Fibroblast of upper back skin (primary cell): Measurements from ENCODE around the gene DNER.

Experiments used
- DNase-seq: peaks from one replicate; pipeline ENCODE4 v3.0.0-alpha.2; 2013

The DNER gene

DNA sequence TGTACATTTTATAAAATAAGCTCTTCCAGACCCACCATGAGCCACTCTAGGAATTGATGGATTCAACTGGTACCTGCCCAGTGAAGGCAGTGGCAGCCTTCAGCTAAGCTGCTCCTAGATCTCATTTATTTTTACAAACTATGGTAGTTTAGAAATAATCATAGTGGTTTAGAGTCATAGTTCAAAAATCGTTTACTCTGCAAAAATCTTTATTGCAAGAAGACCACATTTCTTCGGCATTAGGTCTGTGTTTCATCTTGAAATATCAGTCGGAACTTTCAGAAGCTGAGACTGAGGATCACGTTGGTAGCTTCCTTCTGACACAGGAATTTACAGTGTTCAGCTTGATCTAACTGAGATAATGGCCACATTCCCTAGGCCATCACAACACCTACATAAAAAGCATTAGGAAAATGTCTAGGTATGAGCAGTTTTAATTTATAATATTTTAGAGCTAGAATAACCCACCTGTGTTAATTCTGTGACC is 237.0 kb downstream of the DNER start:
- DNase-seq = no peak

DNA sequence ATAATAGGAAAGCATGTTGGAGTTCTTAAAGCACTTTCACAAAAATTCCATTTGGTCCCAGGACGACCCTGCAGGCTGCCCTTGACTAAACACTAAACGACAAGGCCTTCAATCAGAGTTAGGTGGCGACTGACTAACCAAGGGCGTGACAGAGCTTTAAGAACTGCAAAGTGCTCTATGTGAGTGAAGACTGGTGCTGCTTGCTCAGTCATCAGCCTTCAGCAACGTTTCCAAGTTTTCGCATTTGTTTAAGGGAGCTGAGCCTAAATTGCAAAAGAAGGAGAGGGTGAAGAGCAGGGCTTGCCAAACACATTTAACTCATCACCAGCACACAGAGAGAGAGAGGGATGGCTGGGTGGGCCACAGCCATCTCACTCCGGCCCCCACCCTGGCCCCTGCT is 238.6 kb downstream of the DNER start:
- no peak for DNase-seq

DNA sequence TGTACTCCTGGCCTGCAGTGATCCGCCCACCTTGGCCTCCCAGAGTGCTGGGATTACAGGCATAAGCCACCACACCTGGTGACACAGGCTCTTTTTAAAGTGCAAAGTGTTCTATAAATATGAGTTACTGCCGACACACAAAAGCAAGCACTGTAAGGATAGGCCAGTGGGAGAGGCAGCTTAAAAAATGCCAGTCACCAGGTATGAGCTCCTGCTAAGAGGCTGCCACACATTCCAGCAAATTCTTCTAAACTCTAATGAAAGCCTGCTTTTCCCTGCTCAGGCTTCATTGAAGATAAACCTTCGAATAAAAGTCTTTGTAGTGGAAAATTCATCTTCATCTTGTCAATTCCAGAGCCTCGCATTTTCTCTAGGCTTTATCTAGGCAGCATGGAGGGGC is 240.2 kb downstream of the DNER start:
- DNase-seq = no peak

DNA sequence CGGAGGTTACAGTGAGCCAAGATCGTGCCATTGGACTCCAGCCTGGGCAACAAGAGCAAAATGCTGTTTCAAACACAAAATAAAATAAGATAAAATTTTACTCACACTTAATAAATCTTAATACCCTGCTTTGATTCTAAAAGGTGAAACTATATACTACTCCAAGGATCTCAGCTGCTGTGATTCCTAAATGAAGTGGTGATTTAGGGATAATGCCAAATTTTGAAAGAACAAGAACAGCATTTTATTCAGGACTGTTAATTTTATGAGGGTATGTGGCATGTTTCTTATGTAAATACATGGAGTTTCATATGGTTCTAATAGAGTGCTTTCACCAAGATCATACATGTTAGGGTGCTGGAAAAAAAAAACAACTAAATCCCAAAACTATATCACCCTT is 243.6 kb downstream of the DNER start:
- no peak for DNase-seq

DNA sequence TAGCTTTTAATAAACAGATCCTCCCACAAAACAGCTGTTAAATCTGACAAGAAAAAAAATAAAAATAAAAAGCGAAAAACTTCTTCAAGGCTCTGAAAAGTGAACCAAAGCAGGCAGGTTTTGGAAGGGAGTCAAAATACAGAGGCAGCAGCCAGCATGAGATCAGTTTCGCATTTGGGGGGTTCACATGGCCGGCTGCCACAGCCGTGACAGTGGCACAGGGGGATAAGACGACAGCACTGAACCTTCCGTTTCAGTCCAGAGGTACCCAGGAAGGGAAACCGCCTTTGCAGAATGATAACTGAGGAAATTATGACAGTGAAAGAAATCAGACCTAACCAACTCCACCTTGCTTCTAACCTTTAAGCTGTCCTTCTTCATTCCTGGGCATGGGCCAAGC is 246.6 kb downstream of the DNER start:
- DNase-seq = no peak

DNA sequence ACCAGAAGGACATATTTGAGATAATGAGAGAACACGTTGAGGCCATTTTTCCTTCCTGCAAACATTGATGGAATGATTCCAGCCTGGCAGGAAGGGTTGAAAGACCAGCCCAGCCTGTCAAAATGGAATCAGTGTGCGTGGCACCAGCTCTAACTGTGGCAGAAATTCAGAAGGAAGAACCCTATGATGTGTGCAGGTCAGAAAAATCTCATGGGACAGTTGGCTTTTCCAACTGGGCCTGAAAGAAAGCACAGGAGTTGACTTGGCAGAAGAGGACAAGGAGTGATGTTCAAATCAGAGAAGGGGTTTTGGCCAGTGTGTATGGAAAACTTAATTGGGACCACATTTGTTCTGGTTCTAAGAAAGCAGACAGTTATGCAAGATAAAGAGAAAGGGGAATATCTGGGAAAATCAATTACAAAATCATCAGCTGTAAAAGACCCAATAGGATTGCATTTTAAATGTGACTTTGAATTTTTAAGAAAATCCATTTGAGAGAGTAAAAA is 250.5 kb downstream of the DNER start:
- DNase-seq = no peak

DNA sequence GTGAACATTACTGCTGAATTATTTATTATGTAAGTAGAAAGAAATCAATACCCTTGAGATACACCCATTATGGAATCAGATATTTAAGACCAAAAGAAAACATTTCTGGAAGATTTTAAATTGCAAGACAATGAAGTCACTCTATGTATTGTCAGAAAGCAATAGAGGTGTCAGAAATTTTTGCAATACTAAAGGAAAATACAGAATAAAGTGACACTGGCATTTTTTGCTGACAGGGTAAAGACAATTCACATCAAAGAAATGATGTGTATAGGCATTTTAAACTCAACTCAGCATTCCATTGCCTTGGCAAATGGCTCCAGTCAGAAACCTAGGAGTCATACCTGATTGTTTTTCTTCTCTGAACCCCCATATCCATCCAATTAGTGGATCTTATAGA is 252.2 kb downstream of the DNER start:
- DNase-seq = no peak

DNA sequence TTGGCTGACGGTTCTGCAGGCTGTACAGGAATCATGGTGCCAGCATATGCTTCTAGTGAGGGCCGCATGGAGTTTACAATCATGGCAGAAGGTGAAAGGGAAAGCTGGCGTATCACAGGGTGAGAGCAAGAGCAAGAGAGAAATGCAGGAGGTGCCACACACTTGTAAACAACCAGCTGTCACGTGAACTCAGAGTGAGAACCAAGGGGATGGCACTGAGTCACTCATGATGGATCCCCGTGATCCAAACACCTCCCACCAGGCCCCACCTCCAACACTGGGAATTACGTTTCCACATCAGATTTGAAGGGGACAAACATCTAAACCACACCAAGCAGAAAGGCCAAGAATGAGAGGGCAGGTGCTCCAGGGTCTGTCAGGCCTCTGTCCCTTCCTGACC is 258.3 kb downstream of the DNER start:
- DNase-seq = no peak

DNA sequence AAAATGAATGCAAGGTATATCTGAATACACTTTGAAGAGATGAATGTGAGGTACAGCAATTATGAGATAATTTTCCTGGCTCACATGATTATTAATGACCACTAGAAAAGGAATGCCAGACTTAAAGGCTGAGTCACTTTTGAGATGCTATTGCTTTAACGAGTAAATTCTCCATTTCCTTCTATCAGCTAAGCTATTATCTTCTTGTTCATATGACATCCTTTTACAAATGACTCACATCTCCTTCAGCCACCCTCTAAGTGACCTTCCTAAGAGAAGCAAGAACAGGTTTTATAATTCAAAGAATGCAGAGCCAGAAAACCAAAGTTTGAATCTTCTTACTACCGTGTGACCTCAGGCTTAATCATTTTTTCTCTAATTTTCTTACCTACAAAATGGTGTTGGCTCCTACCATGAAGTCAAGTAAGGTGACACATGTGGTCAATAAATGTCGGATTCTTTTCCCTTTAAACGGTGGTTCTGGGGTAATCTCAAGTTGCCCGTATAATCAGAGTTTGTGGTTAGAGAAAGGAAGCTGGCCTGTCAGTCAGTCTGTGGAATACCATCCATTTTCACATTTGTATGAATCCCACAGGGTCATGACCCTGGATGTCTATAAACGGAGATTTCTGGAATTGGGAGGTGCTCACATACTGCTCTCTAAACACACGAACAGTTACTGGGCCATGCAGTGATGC is 259.3 kb downstream of the DNER start:
- peak; percentile 81 for DNase-seq

DNA sequence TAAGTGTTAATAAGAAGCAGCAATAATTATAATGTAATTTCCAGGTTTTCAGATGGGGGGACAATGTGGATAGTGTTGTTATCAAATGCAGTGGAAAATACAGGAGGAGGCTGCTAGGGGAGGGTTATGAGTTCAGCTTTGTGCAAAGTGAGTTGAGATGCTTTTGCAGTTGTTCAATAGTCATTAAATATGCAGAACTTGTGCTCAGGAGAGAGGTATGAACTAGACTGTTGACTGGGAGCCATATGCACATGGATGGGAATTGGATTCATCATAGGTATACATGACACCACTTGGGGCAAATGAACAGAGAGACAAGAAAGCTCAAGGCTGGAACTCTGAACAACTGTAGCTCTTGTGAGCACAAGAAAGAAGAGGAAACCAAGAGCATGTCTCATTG is 261.1 kb downstream of the DNER start:
- no peak for DNase-seq

DNA sequence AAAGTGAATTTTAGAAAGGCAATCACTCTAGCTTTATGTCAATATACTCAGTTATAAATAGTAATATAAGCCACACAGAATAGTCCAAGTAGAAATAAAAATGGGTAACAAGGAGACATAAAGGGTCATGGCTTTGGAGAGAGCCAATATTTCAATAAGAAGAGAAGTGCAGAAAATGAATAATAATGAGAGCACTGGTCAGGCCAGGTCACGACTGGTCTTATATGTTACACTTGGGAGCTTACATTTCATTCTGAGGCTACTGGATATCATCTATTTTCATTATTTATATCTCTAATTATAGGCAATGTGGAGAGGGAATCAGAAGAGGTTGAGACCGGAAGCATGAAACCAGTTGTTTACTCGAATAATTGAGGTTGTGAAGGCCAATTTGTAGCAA is 262.5 kb downstream of the DNER start:
- no peak for DNase-seq

DNA sequence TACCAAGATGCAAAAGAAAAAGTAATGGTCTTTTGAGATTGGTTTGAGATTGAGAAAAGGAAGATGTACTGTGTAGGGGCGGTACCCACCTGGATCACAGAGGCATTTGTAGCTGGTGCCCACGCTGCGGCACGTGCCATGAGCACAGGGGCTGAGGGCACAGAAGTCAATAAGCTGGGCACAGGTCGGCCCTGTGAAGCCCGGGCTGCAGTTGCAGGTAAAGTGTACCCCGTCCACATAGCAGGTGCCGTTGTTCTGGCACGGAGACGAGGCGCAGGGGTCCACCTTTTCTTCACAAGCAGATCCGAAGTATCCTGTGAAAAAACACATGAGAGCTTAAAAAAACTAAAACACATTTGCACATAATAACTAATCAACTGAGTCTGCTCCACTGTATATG is 267.1 kb downstream of the DNER start:
- DNase-seq = no peak

DNA sequence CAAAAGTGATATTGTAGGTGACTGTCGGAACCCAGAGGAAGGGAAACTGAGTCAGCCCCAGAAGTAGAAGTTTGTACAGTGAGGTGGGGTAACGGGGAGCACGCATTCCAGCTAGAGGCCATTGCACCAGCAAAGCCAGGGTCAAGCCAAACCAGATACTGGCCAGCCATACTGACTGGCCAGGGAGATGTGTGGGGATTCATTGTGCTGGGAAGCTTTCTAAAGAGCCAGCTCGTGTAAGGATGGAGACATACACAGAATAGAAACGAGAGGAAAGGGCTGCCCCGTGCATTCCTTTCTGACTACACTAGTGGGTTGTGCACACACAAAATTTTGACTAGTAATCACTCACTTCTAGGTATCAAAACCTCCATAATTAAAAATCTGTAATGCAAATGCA is 268.0 kb downstream of the DNER start:
- no peak for DNase-seq

DNA sequence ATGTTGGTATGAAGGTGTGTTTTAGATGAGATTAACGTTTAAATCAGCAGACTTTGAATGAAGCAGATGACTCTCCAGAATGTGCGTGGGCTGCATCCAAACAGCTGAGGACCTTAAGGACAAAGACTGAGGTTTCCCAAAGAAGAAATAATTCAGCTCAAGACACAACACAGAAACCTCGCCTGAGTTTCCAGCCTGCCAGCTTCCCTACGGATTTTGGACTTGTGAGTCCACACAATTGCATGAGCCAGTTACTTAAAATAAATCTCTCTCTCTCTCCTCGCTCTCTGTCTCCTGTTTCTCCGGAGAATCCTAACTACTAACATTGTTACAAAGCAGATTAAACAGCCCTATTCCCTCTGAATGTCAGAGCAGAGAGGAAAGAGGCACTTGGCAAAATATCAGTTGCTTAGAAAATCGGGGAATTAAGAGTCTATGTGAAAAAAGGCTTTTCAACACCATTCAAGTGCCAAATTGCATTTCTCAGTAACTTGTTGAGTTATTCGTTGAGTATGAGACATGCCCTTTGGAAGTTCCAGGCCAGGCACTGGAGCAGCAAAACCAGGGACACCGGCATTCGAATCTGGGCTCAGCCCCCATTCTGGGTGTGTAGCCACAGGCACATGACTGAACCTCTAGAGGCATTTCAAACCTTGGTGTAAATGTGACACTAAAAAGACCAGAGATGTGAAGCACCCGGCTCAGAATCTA is 268.7 kb downstream of the DNER start:
- DNase-seq = peak; percentile 39

DNA sequence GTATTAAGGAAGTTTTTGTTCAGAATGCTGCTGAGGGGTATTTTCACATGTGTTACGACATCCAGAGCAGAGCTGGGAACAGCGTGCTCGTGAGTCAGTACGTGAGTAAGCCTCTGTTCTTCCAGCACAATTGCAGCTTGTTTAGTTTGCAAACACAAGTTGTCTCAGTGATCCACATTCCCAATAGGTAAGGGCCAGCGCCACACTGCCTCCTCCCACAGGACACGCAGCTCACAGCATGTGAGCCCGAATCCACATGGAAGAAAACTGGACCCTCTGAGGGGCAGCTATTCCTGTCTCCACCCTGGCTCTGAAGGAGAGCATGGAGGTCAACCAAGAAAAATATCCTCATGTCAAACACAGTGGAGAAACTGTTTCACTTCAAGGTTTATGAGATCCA is 269.3 kb downstream of the DNER start:
- peak; percentile 84 for DNase-seq

DNA sequence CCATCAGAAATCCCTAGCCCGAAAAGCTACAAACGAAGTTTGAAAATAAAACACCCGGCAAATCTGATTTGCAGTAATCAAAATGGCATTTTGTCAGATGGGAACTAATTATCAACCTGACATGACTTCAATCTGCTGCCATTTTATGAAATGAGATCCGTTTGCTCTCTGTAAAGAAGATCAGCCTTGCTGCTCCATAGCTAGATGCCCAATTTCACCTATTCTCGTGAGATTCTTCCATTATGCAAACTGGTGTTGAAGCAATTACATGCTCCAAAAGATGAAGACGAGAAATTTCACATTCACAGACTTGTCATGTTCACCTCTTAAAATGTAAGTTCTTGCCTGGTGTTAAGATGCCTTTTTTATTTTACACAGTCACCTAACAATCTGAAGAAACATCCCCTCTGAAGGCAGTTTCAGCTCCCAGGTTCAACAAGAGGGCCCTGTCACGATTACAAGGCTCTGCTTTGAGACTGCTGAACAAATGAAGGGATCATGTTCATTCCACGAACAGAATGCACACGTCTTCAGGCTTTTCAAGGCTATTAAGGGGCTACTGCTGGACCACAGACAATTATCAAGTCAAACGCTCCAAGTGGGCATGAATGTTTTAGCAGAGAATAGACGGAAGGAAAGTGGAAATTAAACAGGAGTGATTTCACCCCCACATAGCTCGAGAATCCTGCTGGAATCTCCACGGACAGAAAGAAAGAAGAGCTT is 270.6 kb downstream of the DNER start:
- DNase-seq = no peak

DNA sequence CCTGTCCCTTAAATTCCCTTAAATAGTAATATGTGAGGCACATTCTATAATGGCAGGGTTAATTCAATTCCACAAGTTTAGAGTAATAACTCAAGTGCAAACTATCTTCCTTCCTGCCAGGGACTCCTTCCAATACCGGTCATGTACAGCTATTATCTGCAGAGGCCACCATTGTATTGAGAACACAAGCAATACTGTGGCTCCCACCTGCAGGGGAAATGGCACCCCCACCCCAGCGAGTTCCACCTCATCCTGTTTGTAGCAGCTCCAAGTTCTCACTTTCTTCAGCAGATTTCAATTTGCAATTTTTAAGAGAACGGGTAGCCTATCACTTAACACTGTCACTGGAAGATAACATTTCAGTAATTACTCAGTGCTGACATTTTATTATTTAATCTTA is 271.2 kb downstream of the DNER start:
- no peak for DNase-seq

DNA sequence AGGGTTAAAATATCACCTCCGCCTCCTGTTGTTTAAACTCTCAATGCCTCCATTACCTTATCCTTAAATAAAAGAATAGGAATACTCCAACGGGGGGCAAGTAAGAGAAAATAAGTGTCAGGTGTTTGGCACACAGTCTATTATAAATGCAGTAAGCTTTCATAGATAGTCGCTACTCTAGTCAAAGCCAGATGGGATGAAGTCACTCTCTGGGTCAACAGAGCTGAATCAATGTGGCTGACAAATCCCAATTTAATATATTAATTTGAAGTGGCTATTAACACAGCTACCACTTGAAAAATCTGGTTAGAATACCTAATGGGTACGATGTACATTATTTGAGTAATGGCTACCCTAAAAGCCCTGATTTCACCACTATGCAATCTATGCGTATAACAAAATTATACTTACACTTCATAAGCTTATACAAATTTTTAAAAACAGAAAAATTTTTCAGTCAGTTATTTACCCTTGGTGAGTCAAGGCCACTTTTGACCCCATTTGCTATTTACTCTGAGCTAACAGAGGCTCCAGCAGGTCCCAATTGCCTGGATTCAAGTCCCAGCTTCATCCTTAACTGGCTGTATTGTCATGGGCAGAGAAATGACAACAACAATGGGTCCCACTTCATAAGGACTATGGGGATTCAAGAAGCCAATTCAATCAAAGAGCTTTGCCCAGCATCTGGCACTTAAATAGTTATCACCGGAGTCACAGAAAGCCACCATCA is 275.8 kb downstream of the DNER start:
- DNase-seq = no peak

DNA sequence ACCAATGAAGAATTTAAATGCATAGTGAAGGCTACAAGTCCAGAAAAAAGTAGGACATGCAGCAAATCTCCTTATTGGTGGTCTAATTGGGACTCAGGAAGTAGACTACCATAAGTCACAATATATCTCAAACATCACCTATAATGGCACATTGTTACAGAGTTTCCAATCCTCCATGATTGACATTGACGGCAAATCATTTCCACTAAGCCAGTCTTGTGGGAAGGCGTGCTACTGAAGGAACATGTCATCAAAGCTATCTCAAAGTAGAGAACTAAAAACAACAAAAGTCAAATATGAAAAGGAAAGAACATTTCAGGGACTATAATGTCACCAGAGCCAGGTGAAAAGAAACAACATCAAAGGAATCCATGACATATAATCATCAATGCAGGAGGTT is 276.9 kb downstream of the DNER start:
- DNase-seq = no peak

DNA sequence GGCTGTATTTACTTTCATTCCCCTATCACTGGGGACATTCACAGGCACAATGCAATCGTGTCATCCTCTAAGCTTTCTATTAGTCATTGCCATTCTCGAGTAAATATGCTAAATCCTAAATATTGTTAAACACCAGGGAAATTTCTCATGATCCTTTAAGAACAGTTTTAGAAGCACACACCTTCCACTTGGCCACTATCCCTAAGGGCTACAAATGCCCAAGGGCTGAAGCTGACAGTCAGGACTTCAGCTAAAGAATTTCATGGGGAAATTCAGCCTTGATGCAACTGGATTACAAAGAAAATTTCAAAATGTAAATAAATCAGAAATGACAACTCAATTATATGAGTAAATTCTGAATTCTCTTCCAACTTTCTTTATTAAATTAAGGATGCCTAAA is 280.2 kb downstream of the DNER start:
- no peak for DNase-seq

DNA sequence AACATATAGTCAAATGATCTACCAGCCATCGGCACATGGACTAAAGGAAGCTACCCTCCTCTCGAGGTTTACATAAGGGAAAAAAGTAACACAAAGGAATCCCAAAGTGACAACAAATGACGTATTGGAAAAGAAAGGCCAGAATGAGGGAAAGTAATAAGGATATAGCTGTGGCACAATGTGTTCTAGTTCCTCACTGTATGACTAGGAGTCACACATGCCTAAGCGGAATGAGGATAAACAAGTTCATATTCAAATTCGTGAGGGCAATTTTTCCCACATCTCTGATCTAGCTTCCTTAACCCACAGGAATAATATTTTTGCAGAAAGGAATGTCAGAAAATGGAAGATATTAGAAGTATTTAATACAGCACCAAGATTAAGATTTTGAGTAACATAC is 281.0 kb downstream of the DNER start:
- DNase-seq = no peak

DNA sequence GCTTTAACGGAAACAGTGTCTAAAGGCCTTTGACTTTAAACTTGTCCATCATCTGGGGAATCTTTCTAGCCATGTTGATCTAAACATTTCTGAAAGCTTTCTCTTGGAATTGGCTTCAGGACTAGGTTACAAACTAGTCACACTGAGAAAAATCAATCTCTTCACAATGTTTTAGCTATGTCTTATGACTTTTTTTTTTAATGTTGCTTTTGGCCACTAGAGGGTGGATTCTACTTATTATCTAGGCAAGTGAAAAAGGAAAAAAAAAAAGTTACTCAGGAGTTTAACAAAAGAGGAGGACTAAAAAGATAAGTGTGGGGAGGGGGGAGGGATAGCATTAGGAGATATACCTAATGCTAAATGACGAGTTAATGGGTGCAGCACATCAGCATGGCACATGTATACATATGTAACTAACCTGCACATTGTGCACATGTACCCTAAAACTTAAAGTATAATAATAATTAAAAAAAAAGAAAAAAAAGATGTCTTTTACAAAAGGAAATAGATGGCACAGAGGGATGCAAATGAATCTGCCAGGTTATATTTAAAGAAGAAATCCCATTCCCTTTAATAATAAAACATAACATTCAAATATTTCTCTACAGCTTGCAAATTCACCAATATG is 282.9 kb downstream of the DNER start:
- DNase-seq = peak; percentile 57

DNA sequence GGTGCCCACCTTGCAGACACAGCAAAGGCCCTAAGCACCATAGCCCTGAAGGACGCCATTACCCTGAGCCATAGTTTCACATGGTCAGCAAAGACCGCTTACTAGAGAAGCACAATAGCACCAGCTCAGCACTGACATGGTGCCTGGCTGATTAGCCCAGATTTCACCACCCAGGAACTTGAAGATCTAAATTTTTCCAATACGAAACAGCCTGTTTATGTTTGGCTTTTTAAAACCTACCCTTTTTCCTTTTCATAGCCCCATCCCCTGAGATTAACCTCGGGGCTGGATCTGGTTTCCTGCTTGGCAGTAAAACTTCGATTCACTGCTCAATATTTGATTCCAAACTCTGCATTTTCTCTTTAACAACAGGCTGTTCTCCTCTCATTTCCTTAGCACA is 284.8 kb downstream of the DNER start:
- no peak for DNase-seq
